Motor neuron (in vitro differentiated cells): ENCODE measurements around the gene CDH6. TPM values are rescaled to one million over a fixed set of nuclear protein-coding genes. Genes with fewer than 3 reads are reported as not detected.
A peak's percentile ranks its signal among the peaks of the same experiment; 100 is the strongest.
"Not testable (repeated sequence)": the region's sequence is repeated elsewhere in the genome, so short reads cannot be mapped to it uniquely, and the experiment has no call there.

Source experiments
- ATAC-seq, 8 experiments: fragments of 200-7000 bp; cut with Tn5 transposase; replicated peaks in 6 of 8; 2 replicates each; pipeline ENCODE4 v1.8.0; 2021; ENCODE audit warnings: mild to moderate bottlenecking in 8 of 8, moderate library complexity in 8 of 8
- H3K27ac ChIP-seq, 2 donors: fragments of 250-450 bp; sonication (Bioruptor Pico); 2 replicates each; pipeline ENCODE4 v1.9.0; 2021; ENCODE audit warnings: antibody characterized with exemption in 2 of 2, mild to moderate bottlenecking in 2 of 2, moderate library complexity in 1 of 2
- H3K4me1 ChIP-seq, 2 donors: fragments of 250-450 bp; sonication (Bioruptor Pico); replicated peaks in 1 of 2; 2 replicates each; pipeline ENCODE4 v1.6.1; 2021; ENCODE audit warnings: antibody characterized with exemption in 2 of 2, mild to moderate bottlenecking in 2 of 2, moderate library complexity in 1 of 2
- H3K4me3 ChIP-seq, 5 donors: fragments of 250-450 bp; sonication (Bioruptor Pico); 2 replicates each; pipeline ENCODE4 v1.9.0; 2021; ENCODE audit warnings: antibody characterized with exemption in 5 of 5, mild to moderate bottlenecking in 5 of 5, moderate library complexity in 4 of 5
- WGBS, 10 experiments: fragments of 450-650 bp; shearing (Covaris generic); methylation state at CpG; one replicate each; pipeline ENCODE4 v1.0.0; 2022; 5-methylcytosine and 5-hydroxymethylcytosine counted together
- in situ Hi-C, 9 experiments: fragments of 400-800 bp; cut with MboI; loops; one replicate each; pipeline ENCODE4 v1.15.0; 2021; ENCODE audit warnings: low sequenced_read_pairs in 9 of 9, low pct_unique_long_range_greater_than_20kb in 2 of 9; ENCODE audit not compliant: unreplicated experiment in 9 of 9
- total RNA-seq, 8 experiments: library from RNA; unstranded; fragments of 300-600 nt; gene quantifications; 2 replicates each; pipeline versions ENCODE4 v1.2.3 to v1.2.4, GENCODE V29; 2022

CDH6 gene
- total RNA-seq, 8 experiments from 2014 or later: 0.61 to 143 (median 23.7) TPM

- ATAC-seq: no peak
- in situ Hi-C loops: no loop called here
- no peak overlapping the region for H3K27ac ChIP-seq
- no peak overlapping the region for H3K4me3 ChIP-seq
- no peaks in the 10 kb centered on the region for H3K4me1 ChIP-seq
- 5 to 100% (median 79%) methylated on average over 3 to 10 of the region's 11 CpGs; no CpG with 5 or more reads in 2 of the 10 experiments for WGBS, 10 experiments
Measured at GRCh38 chr5:31357038-31357437, 163.6 kb downstream of the CDH6 start.

- in situ Hi-C loops: no loop called here
- H3K27ac ChIP-seq: no peak overlapping the region
- no peak overlapping the region for H3K4me3 ChIP-seq
- 20 to 89% (median 66%) methylated on average over 1 to 2 of the region's 3 CpGs; no CpG with 5 or more reads in 4 of the 10 experiments for WGBS, 10 experiments
- H3K4me1 ChIP-seq: no peaks in the 10 kb centered on the region
- no peak for ATAC-seq
Measured at GRCh38 chr5:31359839-31360238, 166.4 kb downstream of the CDH6 start.

GRCh38 chr5:31361234-31361633, 167.7 kb downstream of the CDH6 start:
- Histone ChIP-seq H3K4me1 (no peaks in the 10 kb centered on the region), H3K27ac (no peak overlapping the region), H3K4me3 (no peak overlapping the region)
- in situ Hi-C loops: no loop called here
- WGBS, 10 experiments: 0 to 100% (median 81%) methylated on average over 1 of the region's 1 CpG; no CpG with 5 or more reads in 4 of the 10 experiments
- peak in 3 of 8 experiments; percentile 16 to 72 (median 66) for ATAC-seq

- ATAC-seq: peak in 3 of 8 experiments; percentile 28 to 72 (median 57)
- whole genome bisulfite sequencing, 10 experiments: 20 to 86% (median 75%) methylated on average over 1 to 5 of the region's 6 CpGs
- H3K27ac ChIP-seq, H3K4me1 ChIP-seq, H3K4me3 ChIP-seq, in situ Hi-C loops: not testable (repeated sequence)
Measured at GRCh38 chr5:31361704-31362528, 168.4 kb downstream of the CDH6 start.

- Histone ChIP-seq H3K4me1 (no peaks in the 10 kb centered on the region), H3K27ac (no peak overlapping the region), H3K4me3 (no peak overlapping the region)
- WGBS, 10 experiments: 50 to 100% (median 67%) methylated on average over 1 of the region's 1 CpG; no CpG with 5 or more reads in 4 of the 10 experiments
- in situ Hi-C loops: no loop called here
- no peak for ATAC-seq
Measured at GRCh38 chr5:31362529-31362900, 169.0 kb downstream of the CDH6 start.

- in situ Hi-C loops: no loop called here
- Histone ChIP-seq H3K4me3 (no peak overlapping the region), H3K27ac (no peak overlapping the region), H3K4me1 (no peaks in the 10 kb centered on the region)
- peak in 2 of 8 experiments; percentile 18 to 33 for ATAC-seq
- 0 to 100% (median 55%) methylated on average over 1 to 3 of the region's 3 CpGs; no CpG with 5 or more reads in 2 of the 10 experiments for WGBS, 10 experiments
Measured at GRCh38 chr5:31362931-31363568, 169.6 kb downstream of the CDH6 start.

GRCh38 chr5:31364881-31365636, 171.6 kb downstream of the CDH6 start:
- no peak for ATAC-seq
- in situ Hi-C loops: no loop called here
- Histone ChIP-seq H3K27ac (no peak overlapping the region), H3K4me3 (no peak overlapping the region), H3K4me1 (no peaks in the 10 kb centered on the region)
- 0 to 100% (median 31%) methylated on average over 1 to 2 of the region's 2 CpGs; no CpG with 5 or more reads in 3 of the 10 experiments for WGBS, 10 experiments

GRCh38 chr5:31365776-31366175, 172.3 kb downstream of the CDH6 start:
- no peak for ATAC-seq
- Histone ChIP-seq H3K4me1 (no peaks in the 10 kb centered on the region), H3K27ac (no peak overlapping the region), H3K4me3 (no peak overlapping the region)
- in situ Hi-C loops: no loop called here
- WGBS, 10 experiments: 29 to 100% (median 60%) methylated on average over 1 to 3 of the region's 3 CpGs; no CpG with 5 or more reads in 4 of the 10 experiments

GRCh38 chr5:31366941-31367340, 173.5 kb downstream of the CDH6 start:
- Histone ChIP-seq H3K4me1 (no peaks in the 10 kb centered on the region), H3K27ac (no peak overlapping the region), H3K4me3 (no peak overlapping the region)
- 0 to 100% (median 60%) methylated on average over 1 to 4 of the region's 5 CpGs; no CpG with 5 or more reads in 3 of the 10 experiments for WGBS, 10 experiments
- in situ Hi-C loops: no loop called here
- peak in 1 of 8 experiments; percentile 77 for ATAC-seq

- 0 to 75% (median 17%) methylated on average over 1 of the region's 1 CpG; no CpG with 5 or more reads in 7 of the 10 experiments for WGBS, 10 experiments
- no peak overlapping the region for H3K4me3 ChIP-seq
- no peak for ATAC-seq
- H3K27ac ChIP-seq: no peak overlapping the region
- no peaks in the 10 kb centered on the region for H3K4me1 ChIP-seq
- in situ Hi-C loops: no loop called here
Measured at GRCh38 chr5:31372124-31372523, 178.6 kb downstream of the CDH6 start.

- in situ Hi-C loops: no loop called here
- no peak for ATAC-seq
- Histone ChIP-seq H3K27ac (no peak overlapping the region), H3K4me3 (no peak overlapping the region), H3K4me1 (peaks cover 0 to 2% of the 10 kb centered on the region in 2 donors)
- 54 to 100% (median 88%) methylated on average over 1 to 9 of the region's 10 CpGs for WGBS, 10 experiments
Measured at GRCh38 chr5:31375999-31376720, 182.7 kb downstream of the CDH6 start.

- no peak overlapping the region for H3K27ac ChIP-seq
- peaks cover 0 to 3% of the 10 kb centered on the region in 2 donors for H3K4me1 ChIP-seq
- in situ Hi-C loops: no loop called here
- H3K4me3 ChIP-seq: no peak overlapping the region
- 59 to 94% (median 83%) methylated on average over 2 to 6 of the region's 6 CpGs; no CpG with 5 or more reads in 2 of the 10 experiments for WGBS, 10 experiments
- ATAC-seq: no peak
Measured at GRCh38 chr5:31377274-31377946, 183.9 kb downstream of the CDH6 start.
